HG02938 (cell line): ENCODE data around the gene KLB.
A peak's percentile ranks its signal among the peaks of the same experiment; 100 is the strongest.
"Not testable (repeated sequence)": the region's sequence is repeated elsewhere in the genome, so short reads cannot be mapped to it uniquely, and the experiment has no call there.

Experiments
- ATAC-seq: cut with Tn5 transposase; IDR thresholded peaks from one replicate; pipeline ENCODE4 v1.9.1; 2021; ENCODE audit warnings: mild to moderate bottlenecking, moderate library complexity; ENCODE audit not compliant: unreplicated experiment

KLB gene

DNA sequence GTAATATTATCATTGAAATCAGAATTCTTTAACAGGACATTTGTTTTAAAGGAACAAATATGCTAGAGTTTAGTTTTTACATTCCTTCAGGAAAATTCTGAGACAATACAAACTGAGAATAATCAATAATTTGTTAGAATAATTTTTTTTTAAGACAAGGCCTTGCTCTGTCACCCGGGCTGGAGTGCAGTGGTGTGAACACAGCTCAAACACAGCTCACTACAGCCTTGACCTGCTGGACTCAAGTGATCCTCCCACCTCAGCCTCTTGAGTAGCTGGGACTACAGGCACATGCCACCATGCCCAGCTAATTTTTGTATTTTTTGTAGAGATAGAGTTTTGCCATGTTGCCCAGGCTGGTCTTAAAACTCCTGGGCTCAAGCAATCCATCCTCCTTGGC lies 18.6 kb downstream of the KLB start:
- ATAC-seq = not testable (repeated sequence)

DNA sequence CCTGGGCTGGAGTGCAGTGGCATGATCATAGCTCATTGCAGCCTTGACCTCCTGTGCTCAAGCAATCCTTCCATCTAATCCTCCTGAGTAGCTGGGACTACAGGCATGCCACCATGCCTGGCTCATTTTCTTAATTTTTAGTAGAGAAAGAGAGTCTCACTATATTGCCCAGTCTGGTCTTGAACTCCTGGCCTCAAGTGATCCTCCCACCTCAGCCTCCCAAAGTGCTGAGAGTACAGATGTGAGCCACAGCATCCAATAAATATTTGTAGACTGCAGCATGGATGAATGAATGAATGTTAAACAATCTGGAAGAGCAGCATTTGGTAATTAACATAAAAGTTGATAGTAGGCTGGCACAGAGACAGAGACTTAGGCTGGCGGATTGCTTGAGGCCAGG lies 20.0 kb downstream of the KLB start:
- no peak for ATAC-seq

DNA sequence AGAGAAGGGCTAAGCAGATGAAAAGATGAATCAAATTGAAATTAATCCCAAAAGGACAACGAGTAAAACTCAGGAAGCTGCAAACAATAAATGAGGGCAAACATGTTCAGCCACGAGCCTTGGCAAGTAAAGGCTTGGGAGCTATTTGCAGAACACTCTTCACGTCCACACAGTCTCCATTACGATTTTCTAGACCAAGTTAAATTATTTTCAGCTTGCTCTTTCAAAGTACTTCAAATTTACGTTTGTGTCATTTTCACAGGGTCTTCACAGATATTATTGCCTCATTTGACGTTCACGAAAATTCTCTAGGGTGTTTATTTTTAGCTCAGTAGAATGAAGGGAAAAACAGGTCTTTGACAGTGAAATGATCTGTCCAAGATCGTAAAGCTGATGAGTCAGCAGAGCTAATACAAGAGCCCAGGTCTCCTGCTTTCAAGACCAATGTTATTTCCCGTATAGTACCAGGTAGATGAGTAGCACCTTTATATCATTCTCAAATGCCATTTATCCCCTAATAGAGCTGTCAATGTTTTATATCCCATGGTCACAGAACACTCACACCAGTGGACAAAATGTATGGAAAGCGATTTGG lies 20.9 kb downstream of the KLB start:
- ATAC-seq = no peak

DNA sequence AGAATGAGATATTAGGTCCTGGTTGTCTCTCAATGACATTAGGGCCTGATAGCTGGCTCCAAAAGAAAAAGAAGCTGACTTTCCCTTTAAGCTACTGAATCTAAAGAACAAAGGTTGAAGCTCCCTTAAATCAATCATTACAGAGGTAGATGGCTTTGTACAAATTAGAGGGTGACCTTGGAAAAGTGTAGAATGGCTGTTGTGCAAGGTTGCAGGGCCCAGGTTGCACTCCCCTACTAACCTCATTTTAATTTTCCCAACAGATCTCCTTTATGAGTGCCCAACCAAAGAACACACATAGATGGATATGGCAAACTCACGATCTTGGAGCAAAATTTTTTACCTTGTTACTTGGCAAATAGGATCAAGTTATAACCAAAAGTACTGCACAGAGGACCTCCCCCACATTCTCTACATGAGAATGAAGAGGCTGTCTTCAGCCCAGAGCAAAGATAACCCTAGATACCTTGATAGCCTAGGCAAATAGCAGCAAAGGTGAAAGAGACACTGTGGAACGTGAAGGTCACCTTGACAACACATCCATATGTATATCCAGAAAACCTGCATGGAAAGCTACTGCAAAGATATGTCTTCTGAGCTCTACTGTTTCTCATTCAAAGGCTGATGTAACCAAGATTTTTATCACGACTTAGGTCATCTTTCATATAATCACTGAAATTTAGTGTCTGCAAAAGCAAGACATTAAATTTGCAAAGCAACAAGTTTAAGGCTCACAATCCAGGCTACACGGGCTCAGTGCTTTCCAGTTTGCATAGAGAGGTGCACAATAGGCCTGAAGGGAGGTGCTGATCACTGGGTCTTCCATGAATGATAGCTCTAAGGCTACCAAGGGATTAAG lies 23.0 kb downstream of the KLB start:
- ATAC-seq = no peak

DNA sequence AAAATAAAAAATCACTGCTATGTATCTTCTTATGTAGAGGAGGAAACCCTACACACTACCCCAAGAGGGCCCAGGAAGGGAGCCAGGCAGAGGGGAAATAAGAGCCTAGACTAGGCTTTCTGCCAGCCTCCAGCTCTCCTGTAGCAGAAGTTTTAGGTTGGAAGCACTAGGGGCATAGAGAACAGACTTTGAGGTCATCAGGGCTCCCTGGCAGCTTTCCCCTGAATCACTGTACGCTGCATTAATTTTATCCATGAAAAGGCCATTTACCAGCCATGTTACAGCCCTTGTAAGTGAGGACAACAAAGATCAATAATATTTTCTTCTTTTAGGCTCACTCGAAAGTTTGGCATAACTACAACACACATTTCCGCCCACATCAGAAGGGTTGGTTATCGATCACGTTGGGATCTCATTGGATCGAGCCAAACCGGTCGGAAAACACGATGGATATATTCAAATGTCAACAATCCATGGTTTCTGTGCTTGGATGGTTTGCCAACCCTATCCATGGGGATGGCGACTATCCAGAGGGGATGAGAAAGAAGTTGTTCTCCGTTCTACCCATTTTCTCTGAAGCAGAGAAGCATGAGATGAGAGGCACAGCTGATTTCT lies 27.3 kb downstream of the KLB start:
- no peak for ATAC-seq

DNA sequence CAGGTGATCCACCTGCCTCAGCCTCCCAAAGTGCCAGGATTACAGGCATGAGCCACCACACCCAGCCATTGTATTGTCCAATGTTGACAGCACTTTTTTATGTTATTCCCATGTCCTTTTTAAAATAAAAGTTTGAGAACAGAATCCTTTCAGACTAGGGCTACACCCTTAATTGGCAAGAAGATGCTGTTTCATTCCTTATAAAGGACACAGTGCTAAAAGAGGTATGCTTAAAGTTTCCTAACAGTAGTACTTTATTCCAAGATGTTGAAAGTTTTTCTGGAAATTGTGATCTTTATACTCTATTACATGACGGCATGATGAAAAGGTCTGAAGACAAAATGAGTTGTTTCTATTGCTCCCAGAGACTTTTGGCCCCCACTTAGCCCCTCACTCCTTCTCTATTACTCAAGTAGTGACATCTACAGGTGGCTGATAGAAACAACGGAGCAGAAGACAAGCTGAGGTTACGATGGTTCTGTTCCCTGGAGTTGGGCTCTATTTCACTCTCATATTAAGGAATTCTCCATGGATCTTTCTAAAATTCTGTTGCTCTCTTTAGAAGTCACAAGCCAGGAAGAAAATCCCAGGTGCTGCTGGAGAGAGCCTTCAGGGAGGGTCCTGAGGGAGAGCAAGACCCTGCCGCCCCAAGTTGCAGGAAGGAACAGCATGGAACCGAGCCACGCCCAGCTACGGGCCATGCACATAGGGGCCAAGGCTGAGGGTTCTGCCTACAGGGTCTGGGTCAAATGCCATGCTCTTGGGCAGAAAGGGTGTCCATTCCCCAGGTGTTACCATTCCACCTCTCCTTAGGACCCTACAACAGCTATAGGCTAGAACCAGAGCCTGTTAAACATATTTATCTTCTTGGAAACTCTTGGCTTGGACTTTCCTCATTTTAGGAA lies 29.2 kb downstream of the KLB start:
- ATAC-seq = no peak

DNA sequence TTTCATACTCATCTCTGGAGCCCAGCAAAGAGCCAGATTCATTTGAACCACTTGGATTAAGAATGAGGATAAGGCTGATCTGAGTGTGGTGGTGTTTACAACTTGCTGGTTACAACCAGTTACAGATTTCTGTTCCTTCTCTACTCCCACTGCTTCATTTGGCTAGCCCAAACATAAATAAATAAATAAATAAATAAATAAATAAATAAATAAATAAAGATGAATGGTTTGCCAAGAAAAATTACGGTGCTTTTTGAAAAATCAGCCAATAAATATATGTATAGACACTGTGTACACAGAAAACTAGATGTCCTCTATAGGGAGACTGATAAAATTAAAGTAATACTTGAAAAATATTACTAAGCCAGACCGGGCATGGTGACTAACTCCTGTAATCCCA lies 34.9 kb downstream of the KLB start:
- ATAC-seq = no peak

DNA sequence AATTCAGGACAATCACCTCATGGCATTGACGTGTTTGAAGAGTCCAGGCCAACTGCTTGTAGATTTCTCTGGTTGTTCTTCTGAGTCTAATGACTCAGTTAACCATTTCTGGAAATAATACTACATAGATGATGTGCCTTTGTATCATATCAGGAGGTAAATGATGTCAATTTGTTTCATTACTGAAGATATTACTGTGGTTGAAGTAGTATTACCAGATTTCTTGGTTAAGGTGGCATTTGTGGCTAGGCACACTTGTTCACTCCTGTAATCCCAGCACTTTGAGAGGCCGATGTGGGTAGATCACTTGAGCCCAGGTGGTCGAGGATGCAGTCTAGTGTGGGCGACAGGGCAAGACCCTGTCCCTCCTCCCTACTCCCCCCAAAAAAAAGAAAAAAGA lies 36.3 kb downstream of the KLB start:
- no peak for ATAC-seq

DNA sequence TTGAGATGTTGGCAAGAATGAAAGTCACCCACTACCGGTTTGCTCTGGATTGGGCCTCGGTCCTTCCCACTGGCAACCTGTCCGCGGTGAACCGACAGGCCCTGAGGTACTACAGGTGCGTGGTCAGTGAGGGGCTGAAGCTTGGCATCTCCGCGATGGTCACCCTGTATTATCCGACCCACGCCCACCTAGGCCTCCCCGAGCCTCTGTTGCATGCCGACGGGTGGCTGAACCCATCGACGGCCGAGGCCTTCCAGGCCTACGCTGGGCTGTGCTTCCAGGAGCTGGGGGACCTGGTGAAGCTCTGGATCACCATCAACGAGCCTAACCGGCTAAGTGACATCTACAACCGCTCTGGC lies 39.7 kb downstream of the KLB start:
- ATAC-seq = no peak

DNA sequence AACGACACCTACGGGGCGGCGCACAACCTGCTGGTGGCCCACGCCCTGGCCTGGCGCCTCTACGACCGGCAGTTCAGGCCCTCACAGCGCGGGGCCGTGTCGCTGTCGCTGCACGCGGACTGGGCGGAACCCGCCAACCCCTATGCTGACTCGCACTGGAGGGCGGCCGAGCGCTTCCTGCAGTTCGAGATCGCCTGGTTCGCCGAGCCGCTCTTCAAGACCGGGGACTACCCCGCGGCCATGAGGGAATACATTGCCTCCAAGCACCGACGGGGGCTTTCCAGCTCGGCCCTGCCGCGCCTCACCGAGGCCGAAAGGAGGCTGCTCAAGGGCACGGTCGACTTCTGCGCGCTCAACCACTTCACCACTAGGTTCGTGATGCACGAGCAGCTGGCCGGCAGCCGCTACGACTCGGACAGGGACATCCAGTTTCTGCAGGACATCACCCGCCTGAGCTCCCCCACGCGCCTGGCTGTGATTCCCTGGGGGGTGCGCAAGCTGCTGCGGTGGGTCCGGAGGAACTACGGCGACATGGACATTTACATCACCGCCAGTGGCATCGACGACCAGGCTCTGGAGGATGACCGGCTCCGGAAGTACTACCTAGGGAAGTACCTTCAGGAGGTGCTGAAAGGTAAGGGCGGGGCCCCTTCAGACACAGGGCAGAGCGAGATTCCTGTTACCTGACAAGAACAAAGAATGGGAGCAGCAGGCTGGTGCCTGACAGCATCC lies 40.3 kb downstream of the KLB start:
- peak; percentile 76 for ATAC-seq

DNA sequence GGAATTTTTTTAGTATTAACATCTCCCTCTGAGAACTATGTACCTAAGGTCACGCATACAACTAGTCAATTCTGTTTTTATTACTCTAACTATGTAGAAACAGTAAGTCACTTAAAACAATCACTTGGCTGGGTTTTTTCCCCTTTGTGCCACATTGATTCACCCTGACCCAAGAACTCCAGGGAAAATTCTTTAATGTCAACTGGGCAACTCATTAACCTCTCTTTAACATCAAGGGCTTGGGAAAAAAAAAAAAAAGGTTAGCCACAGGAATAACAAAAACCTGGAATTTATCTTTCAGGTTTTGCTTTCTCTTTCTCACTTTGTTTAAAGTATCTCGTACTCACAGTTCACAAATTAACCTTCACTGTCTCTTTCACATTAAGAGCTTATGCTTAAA lies 43.9 kb downstream of the KLB start:
- ATAC-seq = no peak

DNA sequence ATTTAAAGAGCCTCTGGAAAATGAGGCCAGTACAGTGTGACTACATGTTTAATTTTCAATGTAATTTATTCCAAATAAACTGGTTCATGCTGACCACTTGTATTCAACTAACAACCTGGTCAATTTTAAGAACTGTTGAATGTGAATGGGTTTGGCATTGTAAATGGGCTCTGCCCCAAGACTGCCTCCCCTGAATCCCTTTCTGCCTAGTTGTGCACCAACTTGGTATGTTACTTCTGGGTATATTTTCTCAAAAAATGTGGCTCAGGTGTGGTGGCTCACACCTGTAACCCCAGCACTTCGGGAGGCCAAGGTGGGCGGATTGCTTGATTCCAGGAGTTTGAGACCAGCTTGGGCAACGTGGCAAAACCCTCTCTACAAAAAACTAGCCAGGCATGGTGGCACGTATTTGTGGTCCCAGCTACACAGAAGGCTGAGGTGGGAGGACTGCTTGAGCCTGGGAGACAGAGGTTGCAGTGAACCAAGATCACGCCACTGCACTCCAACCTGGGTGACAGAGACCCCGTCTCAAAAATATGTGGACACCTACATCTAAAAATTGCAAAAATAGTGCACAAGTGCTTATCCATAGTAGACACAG lies 44.8 kb downstream of the KLB start:
- ATAC-seq = no peak

DNA sequence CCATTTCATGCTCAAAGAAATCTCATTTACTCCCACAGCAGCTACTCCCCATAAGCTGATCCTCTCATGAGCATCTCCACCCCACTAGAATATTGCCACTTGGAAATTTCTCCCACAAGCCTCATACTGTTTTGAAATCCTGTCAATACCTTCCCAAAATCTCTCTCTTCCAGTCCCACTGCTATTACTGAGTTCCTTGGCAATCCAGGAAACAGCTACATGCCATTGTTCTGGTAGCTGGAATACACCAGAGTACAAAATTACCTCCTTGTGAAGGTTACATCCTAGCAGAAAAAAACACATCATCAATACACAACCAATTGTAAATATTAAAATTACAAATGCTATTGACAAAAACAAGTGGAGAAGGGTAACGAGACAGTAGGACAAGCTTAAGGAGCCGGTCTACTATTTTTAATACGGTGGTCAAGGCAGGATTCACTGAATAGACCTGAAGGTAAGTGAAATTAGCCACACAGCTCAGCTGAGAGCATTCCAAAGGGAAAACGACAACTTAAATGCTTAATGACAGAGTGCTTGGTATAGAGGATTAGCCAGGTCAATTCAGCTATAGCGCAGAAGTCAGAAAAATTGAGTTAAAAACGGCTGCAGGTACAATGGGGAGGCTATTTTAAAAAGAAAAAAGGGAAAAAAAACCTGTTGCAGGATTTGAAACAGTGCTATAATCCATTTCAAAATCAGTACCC lies 45.6 kb downstream of the KLB start:
- no peak for ATAC-seq

DNA sequence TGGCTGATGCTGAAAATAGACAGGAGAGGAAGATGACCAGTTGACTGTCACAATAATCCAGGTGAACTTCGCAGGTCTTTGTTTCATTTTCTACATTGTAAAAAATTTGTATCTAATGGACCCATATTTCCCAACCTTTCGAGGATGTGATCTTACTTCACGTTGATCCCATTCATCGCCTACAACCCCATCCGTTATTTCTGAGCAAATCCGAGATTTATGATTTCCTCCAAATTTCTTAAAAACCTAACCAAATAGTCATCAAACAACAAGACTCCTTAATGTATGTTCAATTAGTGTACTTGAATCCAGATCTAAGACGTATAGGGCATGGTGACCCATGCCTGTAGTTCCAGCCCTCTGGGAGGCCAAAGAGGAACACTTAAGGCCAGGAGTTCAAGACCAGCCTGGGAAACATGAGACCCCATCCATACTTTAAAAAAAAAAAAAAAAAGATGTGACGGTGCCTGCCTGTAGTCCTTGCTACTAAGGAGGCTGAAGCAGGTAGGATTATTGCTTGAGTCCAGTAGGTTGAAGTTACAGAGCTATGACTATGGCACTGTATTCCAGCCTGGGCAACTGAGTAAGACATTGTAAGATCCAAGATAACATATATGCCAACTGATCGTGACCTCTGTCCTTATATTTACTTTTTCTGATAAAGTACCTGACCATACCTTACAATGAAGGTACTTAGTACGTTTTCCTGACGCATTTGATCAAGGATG lies 46.3 kb downstream of the KLB start:
- no peak for ATAC-seq

DNA sequence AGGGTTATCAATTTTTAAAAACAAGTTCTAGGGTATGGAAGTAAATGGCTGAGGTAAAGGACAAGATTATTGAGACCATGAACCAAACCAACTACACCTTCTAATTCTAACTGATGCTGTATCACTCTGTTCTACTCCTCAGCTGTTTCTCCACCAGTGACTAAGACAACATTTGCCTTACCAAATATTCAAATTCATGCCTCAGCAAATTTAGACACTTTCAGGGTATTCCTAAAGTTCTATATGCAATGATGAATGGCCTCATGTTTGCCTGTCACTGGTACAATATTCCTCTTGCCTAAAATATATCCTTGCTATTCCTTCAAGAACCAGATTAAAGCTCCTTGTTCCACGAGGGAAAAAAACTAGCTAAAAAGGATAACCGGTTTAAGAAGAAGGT lies 47.0 kb downstream of the KLB start:
- no peak for ATAC-seq

DNA sequence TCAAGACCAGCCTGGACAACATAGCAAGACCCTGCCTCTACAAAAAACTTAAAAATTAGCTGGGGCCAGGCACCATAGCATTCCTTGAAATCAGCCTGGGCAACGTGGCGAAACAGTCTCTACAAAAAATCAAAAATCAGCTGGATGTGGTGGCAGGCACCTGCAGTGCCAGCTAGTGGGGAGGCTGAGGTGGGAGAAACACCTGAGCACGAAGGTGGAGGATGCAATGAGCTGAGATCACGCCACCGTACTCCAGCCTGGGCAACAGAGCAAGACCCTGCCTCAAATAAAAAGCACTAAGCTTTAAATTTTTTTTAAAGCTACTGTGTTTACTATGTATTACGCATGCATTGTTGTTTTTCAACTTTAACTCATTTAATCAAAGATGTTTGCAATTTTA lies 48.8 kb downstream of the KLB start:
- no peak for ATAC-seq

DNA sequence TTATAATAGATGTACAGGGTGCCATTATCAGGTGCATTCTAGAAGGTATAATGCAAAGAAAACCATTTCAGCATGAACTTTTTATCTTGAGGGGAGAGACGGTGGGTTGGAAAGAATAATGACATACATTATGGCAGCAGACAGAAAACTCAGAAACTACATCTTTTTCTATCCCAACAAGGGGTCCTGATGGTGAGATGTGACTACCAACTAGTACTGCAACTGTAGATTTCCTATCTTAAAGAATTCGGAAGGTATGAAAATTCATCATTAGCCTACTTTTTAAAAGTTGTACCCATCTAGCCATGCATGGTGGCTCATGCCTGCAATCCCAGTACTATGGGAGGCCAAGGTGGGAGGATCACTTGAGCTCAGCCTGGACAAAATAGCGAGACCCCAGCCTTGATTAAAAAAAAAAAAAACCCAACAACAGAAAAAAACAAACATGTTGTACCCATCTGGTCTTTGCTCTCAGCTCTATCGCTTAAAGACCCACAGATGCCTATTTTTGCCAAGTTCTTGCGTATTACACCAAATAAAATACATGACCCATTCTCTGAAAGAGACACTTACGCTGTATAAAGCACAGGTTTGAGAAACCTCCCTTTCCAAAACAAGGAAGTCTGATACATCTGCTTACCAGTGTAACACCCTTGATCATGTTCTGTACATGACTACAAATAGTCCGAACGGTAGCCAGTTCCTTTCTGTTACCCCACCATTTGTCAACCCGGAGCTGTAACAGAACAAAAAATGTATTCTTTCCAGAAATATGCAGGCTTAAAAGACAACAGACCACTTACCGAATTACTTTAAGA lies 50.4 kb downstream of the KLB start:
- no peak for ATAC-seq

DNA sequence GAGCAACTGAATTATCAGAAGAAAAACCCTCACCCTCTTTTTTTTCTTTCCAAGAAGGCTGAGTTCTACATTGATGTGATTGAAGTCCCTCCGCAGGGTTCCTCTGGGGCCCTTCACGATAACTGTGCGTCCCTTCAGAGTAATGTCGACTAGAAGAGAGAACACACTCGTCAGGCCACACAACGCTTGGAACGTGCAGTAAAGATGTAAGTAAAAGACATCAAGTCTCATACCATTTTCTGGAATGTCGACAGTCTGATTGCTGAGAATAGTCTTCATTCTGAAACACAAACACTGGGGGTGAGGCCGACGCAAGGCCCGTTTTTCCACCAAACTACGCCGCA lies 51.4 kb downstream of the KLB start:
- not testable (repeated sequence) for ATAC-seq
